HG03457 (cell line): Measurements from ENCODE around the gene PGM2.
"Not testable (repeated sequence)": the region's sequence is repeated elsewhere in the genome, so short reads cannot be mapped to it uniquely, and the experiment has no call there.

Experiments used
- ATAC-seq: cut with Tn5 transposase; IDR thresholded peaks from one replicate; pipeline ENCODE4 v1.9.1; 2021; ENCODE audit warnings: moderate number of reproducible peaks; ENCODE audit not compliant: unreplicated experiment

The PGM2 gene

GRCh38 chr4:37826295-37827029 lies at the start of gene PGM2:
Gene PGM2, plus strand, starts transcription at chr4:37826686. Its CDS starts 47 bp downstream, at chr4:37826733.
- peak; percentile 97 for ATAC-seq

- ATAC-seq: no peak
Observed at GRCh38 chr4:37779896-37780295, 46.6 kb upstream of the PGM2 start.

- no peak for ATAC-seq
Observed at GRCh38 chr4:37780444-37781130, 45.9 kb upstream of the PGM2 start.

DNA sequence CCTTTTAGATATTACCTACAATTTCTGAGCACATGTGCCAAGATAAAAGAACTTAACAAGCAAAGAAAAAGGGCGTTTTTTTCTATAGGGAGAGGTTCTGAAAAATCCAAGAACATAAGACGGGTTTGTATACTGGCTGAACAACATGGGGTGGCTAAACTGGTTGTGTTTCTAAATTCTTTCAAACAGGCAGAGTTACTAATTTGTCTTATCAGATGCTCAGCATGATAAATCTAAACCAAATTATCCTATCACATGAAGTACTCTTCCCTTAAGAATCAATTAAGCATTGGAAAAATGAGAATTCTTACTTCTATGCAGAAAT lies 45.4 kb upstream of the PGM2 start:
- no peak for ATAC-seq

GRCh38 chr4:37786267-37786666 lies 40.2 kb upstream of the PGM2 start:
- ATAC-seq: not testable (repeated sequence)

DNA sequence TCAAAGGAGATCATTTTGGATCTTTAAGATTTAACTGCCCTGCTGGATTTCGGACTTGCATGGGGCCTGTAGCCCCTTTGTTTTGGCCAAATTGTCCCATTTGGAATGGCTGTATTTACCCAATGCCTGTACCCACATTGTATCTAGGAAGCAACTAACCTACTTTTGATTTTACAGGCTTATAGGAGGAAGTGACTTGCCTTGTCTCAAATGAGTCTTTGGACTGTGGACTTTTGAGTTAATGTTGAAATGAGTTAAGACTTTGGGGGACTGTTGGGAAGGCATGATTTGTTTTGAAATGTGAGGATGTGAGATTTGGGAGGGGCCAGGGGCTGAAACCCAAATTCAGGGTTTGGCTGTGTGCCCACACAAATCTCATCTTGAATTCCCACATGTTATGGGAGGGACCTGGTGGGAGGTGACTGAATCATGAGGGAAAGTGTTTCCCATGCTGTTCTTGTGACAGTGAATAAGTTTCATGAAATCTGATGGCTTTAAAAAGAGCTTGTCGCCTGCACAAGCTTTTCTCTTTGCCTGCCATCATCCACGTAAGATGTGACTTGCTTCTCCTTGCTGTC lies 38.5 kb upstream of the PGM2 start:
- ATAC-seq: not testable (repeated sequence)

- ATAC-seq: no peak
Observed at GRCh38 chr4:37788819-37789218, 37.7 kb upstream of the PGM2 start.

DNA sequence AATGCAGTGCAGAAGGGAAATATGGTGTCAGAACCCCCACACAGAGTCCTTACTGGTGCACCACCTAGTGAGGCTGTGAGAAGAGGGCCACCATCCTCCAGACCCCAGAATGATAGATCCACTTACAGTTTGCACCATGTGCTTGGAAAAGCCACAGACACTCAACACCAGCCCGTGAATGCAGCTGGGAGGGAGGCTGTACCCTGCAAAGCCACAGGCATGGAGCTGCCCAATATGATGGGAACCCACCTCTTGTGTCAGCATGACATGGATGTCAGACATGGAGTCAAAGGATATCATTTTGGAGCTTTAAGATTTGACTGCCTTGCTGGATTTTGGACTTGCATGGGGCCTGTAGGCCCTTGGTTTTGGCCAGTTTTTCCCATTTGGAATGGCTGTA lies 34.2 kb upstream of the PGM2 start:
- ATAC-seq: no peak

DNA sequence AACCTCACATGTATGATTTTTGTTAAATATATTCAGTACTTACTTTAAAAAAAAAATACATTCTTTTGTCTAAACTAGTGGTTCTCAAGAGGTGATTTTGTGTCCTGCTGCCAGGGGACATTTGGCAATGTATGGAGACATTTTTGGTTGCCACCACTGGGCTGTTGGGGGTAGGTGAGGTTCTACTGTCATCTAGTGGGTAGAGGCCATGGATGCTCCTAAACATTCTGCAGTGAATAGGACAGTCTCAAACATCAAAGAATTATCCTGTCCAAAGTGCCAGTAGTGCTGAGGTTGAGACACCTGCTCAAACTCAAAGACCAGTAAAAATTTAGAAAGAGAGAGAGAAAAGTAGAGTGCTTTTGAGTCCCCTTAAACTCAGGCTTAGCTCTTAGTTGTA lies 32.9 kb upstream of the PGM2 start:
- ATAC-seq: no peak

DNA sequence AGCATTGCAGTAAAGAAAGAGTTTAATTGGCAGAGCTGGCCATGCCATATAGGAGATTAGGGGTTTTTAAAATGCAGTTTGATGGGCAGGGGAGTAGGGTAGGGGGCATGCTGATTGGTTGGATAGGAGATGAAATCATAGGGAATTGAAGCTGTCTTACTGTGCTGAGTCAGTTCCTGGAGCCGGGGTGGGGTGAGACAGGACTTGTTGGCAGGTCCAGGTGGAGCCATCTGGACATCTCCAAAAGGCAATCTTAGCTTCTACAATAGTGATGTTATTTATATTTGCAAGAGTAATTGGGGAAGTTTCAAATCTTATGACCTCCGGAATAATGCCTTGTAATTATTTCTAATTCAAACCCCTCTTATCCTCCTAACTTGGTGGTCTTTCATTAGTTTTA lies 32.4 kb upstream of the PGM2 start:
- ATAC-seq: no peak

DNA sequence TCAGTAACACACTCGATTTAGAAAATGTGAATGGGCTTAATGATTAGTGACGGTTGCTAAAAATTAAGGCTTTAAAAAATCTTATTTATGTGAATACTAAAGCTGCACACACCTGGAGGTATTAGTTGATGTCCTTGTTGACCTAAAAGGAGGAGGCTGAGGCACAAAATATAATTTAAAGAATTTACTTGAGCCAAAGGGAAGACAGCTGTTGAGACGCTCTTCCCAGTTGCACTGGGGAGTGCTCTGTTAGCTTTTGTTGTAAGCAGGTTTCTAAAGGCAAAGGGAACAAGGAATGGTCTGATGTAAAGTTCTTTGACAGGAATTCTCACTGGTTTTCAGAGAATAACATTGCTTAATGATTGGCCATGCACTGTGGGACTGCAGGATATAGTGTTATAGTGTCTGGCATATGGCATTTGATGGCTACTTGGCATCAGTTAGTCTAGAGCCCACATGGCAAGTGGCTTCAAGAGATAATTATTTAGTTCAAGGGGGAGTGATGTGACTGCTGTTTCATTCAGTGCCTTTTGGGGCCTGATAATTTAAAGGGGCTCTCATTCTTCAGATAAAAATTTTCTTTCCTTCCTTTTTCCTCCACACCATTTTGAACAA lies 30.8 kb upstream of the PGM2 start:
- ATAC-seq: no peak

DNA sequence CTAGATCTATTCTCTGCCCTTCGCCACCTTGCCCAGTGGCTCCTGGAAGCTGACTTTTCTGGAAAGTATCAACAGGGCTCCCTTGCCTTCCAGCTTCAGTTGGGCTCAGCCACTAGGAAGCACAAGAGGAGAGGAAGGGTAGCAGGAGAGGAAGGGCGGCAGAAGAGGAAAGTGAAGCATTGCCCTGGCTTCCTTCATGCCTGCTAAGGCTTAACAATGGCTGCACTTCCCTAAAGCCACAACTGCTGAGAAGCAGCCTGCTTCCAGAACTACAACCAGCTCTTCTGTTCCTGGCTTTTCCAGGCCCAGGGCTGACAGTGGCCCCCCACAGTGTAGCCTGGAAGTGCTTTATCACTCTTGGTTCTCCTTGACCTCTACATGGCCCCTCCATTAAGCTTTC lies 29.1 kb upstream of the PGM2 start:
- ATAC-seq: no peak

- ATAC-seq: no peak
Observed at GRCh38 chr4:37797923-37798322, 28.6 kb upstream of the PGM2 start.

DNA sequence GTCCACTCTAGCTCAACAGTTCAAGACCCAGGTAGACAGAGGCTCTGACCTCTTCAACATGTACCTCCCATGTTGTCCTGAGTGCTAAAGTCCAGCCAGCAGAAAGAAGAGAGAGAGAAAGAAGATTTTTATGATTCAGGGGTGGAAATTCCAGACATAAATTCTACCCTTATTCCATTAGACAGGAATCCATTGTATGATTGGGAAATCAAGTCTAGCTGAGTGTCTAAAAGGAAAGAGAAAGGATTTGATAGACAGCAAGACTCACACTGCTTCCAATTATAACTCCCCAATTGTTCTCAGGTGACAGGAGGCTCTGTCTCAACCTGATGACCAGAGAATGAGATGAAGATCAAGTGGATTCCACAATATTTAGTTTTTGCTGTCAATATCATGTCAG lies 27.9 kb upstream of the PGM2 start:
- ATAC-seq: no peak

DNA sequence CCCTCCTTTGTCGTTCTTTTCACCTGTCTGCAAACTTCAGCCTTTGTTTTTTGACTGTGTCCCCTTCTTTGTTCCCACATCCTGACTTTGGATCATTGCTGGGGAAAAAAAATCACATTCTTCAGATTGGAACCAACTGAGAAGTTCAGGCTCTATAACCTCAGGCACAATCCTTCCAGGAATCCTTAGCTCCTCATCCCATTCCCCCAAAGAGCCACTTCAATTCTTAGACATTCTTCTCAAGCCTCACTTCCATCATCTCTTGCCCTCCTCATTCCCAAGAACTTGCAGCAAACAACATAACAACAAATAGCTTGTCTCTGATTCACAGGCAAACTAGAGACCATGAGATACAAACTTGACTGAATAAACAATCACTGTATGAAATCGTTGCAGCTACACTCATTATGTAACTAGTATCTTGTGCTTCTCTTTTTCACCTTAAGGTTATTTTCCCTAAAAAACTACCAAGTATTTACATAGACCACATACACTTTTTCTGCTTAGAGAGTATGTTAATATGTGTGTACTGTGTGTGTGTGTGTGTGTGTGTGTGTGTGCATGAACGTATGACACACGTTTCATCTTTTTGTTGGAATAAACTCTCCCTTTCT lies 26.4 kb upstream of the PGM2 start:
- no peak for ATAC-seq

- ATAC-seq: no peak
Observed at GRCh38 chr4:37802068-37802666, 24.3 kb upstream of the PGM2 start.

- no peak for ATAC-seq
Observed at GRCh38 chr4:37803348-37803973, 23.0 kb upstream of the PGM2 start.

GRCh38 chr4:37805091-37805490 lies 21.4 kb upstream of the PGM2 start:
- ATAC-seq: no peak

GRCh38 chr4:37812713-37813112 lies 13.8 kb upstream of the PGM2 start:
- ATAC-seq: no peak

GRCh38 chr4:37815591-37815990 lies 10.9 kb upstream of the PGM2 start:
- no peak for ATAC-seq

DNA sequence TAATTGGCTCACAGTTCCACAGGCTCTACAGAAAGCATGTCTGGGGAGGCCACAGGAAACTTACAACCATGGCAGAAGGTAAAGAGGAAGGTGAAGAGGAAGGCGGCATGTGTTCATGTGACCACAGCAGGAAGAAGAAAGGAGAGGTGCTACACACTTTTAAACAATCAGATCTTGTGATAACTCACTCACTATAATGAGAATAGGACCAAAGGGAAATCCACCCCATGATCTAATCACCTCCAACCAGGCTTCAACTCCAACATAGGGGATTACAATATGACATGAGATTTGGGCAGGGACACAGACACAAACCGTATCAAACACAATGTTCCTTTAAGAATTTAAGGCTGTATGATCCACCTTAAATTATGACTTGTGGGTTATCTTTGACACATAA lies 10.5 kb upstream of the PGM2 start:
- no peak for ATAC-seq
